Thyroid gland (tissue), 4 donors: Measurements from ENCODE around the gene TRIM8. TPM values are rescaled to one million over a fixed set of nuclear protein-coding genes. Genes with fewer than 3 reads are reported as not detected.

Experiments used
- DNase-seq, 2 donors: peaks; one replicate each; pipeline ENCODE4 v3.0.0-alpha.2; 2019
- H3K27ac ChIP-seq, 3 donors: fragments of 200-600 bp; sonication (generic); 1 replicate in 2 of 3; 2 replicates in 1 of 3; pipeline ENCODE4 v1.5.1; 2016 to 2019; ENCODE audit warnings: mild to moderate bottlenecking in 1 of 3, moderate library complexity in 1 of 3
- H3K27me3 ChIP-seq: fragments of 200-600 bp; sonication (generic); one replicate; pipeline ENCODE4 v1.5.1; 2019
- H3K36me3 ChIP-seq, 2 donors: fragments of 200-600 bp; sonication (generic); one replicate each; pipeline ENCODE4 v1.5.1; 2016 to 2019
- H3K4me1 ChIP-seq, 2 donors: fragments of 200-600 bp; sonication (generic); one replicate each; pipeline ENCODE4 v1.5.1; 2017 to 2019
- H3K4me3 ChIP-seq, 3 donors: fragments of 200-600 bp; sonication (generic); replicated peaks in 1 of 3; 1 replicate in 2 of 3; 2 replicates in 1 of 3; pipeline ENCODE4 v1.5.1; 2016; ENCODE audit warnings: mild to moderate bottlenecking in 1 of 3
- H3K9me3 ChIP-seq: fragments of 200-600 bp; sonication (generic); one replicate; pipeline ENCODE4 v1.5.1; 2017
- CTCF ChIP-seq, 6 experiments: fragments of 200-600 bp in 3 of 6; fragments of 450-650 bp in 3 of 6; sonication (generic) in 3 of 6; IDR thresholded peaks; one replicate each; pipeline ENCODE4 v1.5.1; 2016 to 2019; ENCODE audit warnings: antibody characterized with exemption in 6 of 6, mild to moderate bottlenecking in 2 of 6, inconsistent platforms in 1 of 6, moderate library complexity in 1 of 6
- POLR2A ChIP-seq, 2 donors: fragments of 450-650 bp; IDR thresholded peaks; one replicate each; pipeline ENCODE4 v1.6.1; 2017; ENCODE audit warnings: antibody characterized with exemption in 2 of 2, mild to moderate bottlenecking in 2 of 2, moderate library complexity in 1 of 2
- WGBS, 2 donors: methylation state at CpG; one replicate each; pipeline ENCODE4 v1.1.5; 2017; 5-methylcytosine and 5-hydroxymethylcytosine counted together
- intact Hi-C: fragments of 100-400 bp; cut with DNase I; formaldehyde crosslinking; loops from one replicate; pipeline ENCODE4 v1.15.1; 2023
- total RNA-seq, 4 donors: library from RNA; depleted of rRNA; stranded (reverse); fragments of >200 nt; gene quantifications; one replicate each; pipeline ENCODE4 v1.2.3, GENCODE V29; 2016

TRIM8 gene
- total RNA-seq, 4 donors from 2014 or later = 138 to 187 (median 162) TPM

DNA sequence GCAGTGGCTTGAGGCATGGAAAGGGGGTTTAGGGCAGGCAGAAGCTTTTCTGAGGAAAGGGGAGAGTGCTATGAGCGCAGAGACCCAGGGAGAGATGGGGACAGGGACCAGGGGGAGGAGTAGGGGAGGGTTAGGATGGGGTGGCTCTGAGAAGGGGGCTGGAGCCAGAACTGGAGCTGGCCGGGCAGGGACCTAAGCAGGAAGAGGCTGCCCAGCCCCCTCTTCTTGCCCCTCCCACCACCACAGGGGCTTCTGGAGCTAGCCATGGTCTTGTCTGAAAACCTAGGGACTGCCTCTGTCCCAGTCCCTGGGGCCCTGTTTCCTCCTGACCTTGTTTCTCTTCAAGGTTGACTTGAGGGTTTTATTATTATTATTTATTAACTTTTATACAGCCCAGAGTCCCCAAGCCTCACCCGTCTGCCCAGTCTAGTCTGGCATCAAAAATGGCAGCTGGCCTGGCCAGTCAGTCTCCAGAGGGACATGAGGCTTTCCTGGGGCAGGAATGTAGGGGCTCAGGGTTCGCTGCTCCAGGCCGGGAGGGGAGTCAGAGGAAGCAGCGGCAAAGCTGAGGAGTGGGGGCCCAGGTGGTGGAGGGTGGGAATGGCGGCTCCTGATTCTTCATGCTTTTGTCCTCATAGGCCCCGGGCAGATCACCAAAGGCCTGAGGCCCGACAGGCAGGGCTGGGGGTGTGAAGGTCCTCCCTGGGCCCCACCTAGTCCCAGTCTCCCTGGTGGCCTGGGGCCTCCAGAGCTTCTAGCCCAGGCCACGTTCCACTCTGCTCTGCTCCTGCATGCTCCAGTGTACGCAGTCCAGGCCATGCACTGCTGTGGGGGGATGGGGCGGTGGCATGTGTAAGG lies 5.7 kb downstream of the TRIM8 start:
- H3K36me3 ChIP-seq = peaks cover 5 to 23% of the 10 kb centered on the region in 2 donors
- H3K4me3 ChIP-seq = peak overlapping the region in 1 of 3 donors; percentile 14
- intact Hi-C loops = no loop called here
- TF ChIP-seq POLR2A (IDR thresholded peaks at IDR 0.05) (no peak), CTCF (IDR thresholded peaks at IDR 0.05) (no peak)
- peaks cover 59 to 61% of the 10 kb centered on the region in 2 donors for H3K4me1 ChIP-seq
- DNase-seq = no peak
- no peaks in the 10 kb centered on the region for H3K27me3 ChIP-seq
- H3K9me3 ChIP-seq = no peaks in the 10 kb centered on the region
- WGBS, 2 donors = 63 to 68% methylated on average over 9 to 10 of the region's 12 CpGs
- H3K27ac ChIP-seq = peak overlapping the region; percentile 58 to 96 (median 61)

- intact Hi-C loops = no loop called here
- peak overlapping the region; percentile 58 to 96 (median 61) for H3K27ac ChIP-seq
- peaks cover 59 to 61% of the 10 kb centered on the region in 2 donors for H3K4me1 ChIP-seq
- no peaks in the 10 kb centered on the region for H3K27me3 ChIP-seq
- no peak for TF ChIP-seq POLR2A (IDR thresholded peaks at IDR 0.05)
- 45 to 72% methylated on average over 7 to 9 of the region's 11 CpGs for WGBS, 2 donors
- peaks cover 13 to 32% of the 10 kb centered on the region in 2 donors for H3K36me3 ChIP-seq
- no peak overlapping the region for H3K4me3 ChIP-seq
- H3K9me3 ChIP-seq = no peaks in the 10 kb centered on the region
- no peak for DNase-seq
These were observed 6.6 kb downstream of the TRIM8 start for GRCh38 chr10:102650655-102651454.

DNA sequence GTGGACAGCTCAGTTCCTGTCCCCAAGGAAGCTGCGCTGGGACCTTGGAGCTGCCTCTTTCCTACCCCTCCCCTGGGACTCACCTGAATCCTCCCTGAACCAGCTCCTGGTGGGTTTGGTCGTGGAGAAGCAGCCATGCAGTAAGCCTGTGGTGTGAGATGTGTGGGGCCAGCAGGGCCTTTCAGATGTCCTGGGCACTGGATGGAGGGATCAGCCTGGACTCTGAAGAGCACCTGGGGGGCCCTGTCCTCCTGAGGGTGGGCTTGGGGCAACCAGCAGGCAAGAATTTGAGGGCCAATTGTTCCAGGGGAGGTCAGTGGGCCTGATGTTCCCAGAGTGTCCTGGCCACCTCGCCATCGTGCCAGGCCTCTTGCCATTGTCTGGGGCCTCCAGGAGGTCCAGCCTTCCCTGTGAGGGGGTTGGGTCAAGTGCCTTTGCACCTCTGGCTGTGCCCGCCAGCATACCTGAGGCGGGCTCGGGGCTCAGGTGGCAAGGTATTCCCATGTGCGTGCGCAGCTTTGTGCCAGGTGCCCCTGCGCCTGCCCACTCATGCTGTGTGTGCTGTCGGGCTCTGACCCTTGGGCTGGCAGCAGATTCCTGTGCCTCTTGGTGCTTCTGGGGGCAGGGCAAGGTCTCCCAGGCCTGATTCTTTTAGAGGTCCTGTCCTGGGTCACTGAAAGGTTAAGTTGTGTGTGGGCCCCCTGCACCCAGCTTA lies 7.3 kb downstream of the TRIM8 start:
- Histone ChIP-seq H3K4me3 (no peak overlapping the region), H3K27ac (peak overlapping the region; percentile 29 to 96 (median 30)), H3K9me3 (no peaks in the 10 kb centered on the region), H3K36me3 (peaks cover 21 to 39% of the 10 kb centered on the region in 2 donors), H3K27me3 (no peaks in the 10 kb centered on the region), H3K4me1 (peaks cover 55 to 61% of the 10 kb centered on the region in 2 donors)
- no CpG with 5 or more reads among the region's 11 CpGs for WGBS, 2 donors
- TF ChIP-seq POLR2A (IDR thresholded peaks at IDR 0.05) = no peak
- TF ChIP-seq CTCF (IDR thresholded peaks at IDR 0.05) = no peak
- DNase-seq = peak in 1 of 2 donors; percentile 37
- intact Hi-C loops = no loop called here

DNA sequence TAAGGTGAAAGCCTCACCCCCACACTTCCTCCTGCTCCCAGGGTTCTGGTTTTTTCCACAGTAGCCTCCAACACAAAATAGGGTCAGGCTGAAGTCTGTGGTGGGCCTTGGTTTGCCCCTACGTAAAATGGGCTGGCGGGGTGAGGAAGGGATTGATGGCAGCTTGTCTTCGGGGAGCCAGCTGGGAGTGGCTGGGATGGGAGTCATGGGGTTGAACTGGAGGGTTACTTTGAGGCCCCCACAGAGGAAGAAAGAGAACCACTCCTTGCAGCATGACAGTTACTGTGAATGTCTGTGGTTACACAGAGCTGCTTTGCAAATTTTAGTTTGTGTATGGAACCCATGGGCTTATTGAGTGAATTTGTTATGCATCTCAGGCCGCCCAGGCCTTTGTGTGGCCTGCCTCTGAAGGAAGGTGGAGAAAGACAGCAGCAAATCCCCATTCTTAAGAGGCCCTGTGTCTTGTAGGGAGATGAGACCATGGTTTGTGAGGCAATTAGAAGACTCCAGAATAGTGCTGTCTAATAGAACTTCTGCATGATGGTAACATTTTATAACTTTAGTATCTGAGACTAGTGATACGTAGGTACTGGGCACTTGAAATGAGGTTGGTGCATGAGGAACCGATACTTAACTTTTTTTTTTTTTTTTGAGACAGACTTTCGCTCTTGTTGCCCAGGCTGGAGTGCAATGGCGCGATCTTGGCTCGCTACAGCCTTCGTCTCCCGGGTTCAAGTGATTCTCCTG lies 8.1 kb downstream of the TRIM8 start:
- H3K27me3 ChIP-seq = no peaks in the 10 kb centered on the region
- no peaks in the 10 kb centered on the region for H3K9me3 ChIP-seq
- peaks cover 28 to 47% of the 10 kb centered on the region in 2 donors for H3K36me3 ChIP-seq
- WGBS, 2 donors = 83 to 88% methylated on average over 12 of the region's 12 CpGs
- intact Hi-C loops = no loop called here
- no peak for DNase-seq
- no peak for TF ChIP-seq CTCF (IDR thresholded peaks at IDR 0.05)
- no peak for TF ChIP-seq POLR2A (IDR thresholded peaks at IDR 0.05)
- peak overlapping the region in 1 of 3 donors; percentile 96 for H3K27ac ChIP-seq
- H3K4me1 ChIP-seq = peaks cover 48 to 58% of the 10 kb centered on the region in 2 donors
- H3K4me3 ChIP-seq = no peak overlapping the region
